ENCODE measurements around the gene CYB5D1.

The CYB5D1 gene

GRCh38 chr17:7835814-7836595, 21.8 kb upstream of the CYB5D1 start:
- DNase-seq (ENCODE audit: low spot score in 2 of 2) (peak in 1 of 2 donors; percentile 47), ATAC-seq (replicated peaks; ENCODE audit: extremely low read depth, poor library complexity, severe bottlenecking) (peak; percentile 7)
- Mint-ChIP-seq H3K27me3 (no peaks in the 10 kb centered on the region), H3K4me3 (peak overlapping the region; percentile 91), H3K4me1 (peaks cover 71% of the 10 kb centered on the region), H3K27ac (ENCODE audit: low read depth) (peak overlapping the region; percentile 98), H3K36me3 (ENCODE audit: insufficient read depth) (peaks cover 53% of the 10 kb centered on the region), H3K9me3 (no peaks in the 10 kb centered on the region)

- Mint-ChIP-seq H3K27me3 (no peaks in the 10 kb centered on the region), H3K4me3 (peak overlapping the region; percentile 91), H3K36me3 (ENCODE audit: insufficient read depth) (peaks cover 61% of the 10 kb centered on the region), H3K9me3 (no peaks in the 10 kb centered on the region), H3K4me1 (peaks cover 79% of the 10 kb centered on the region), H3K27ac (ENCODE audit: low read depth) (peak overlapping the region; percentile 98)
- DNase-seq (ENCODE audit: low spot score in 2 of 2) (no peak), ATAC-seq (replicated peaks; ENCODE audit: extremely low read depth, poor library complexity, severe bottlenecking) (no peak)
Measured at GRCh38 chr17:7836596-7837407, 21.0 kb upstream of the CYB5D1 start.

- peak overlapping the region; percentile 98 for H3K27ac Mint-ChIP-seq (ENCODE audit: low read depth)
- H3K4me3 Mint-ChIP-seq, result peak overlapping the region; percentile 91
- H3K9me3 Mint-ChIP-seq, result no peaks in the 10 kb centered on the region
- no peak for DNase-seq (ENCODE audit: low spot score in 2 of 2)
- ATAC-seq (replicated peaks; ENCODE audit: extremely low read depth, poor library complexity, severe bottlenecking), result no peak
- no peaks in the 10 kb centered on the region for H3K27me3 Mint-ChIP-seq
- peaks cover 86% of the 10 kb centered on the region for H3K4me1 Mint-ChIP-seq
- H3K36me3 Mint-ChIP-seq (ENCODE audit: insufficient read depth), result peaks cover 69% of the 10 kb centered on the region
Measured at GRCh38 chr17:7837408-7838088, 20.3 kb upstream of the CYB5D1 start.

GRCh38 chr17:7838090-7839075, 19.4 kb upstream of the CYB5D1 start:
- DNase-seq (ENCODE audit: low spot score in 2 of 2), result no peak
- no peak for ATAC-seq (replicated peaks; ENCODE audit: extremely low read depth, poor library complexity, severe bottlenecking)
- H3K9me3 Mint-ChIP-seq, result no peaks in the 10 kb centered on the region
- peaks cover 90% of the 10 kb centered on the region for H3K4me1 Mint-ChIP-seq
- peak overlapping the region; percentile 98 for H3K27ac Mint-ChIP-seq (ENCODE audit: low read depth)
- H3K27me3 Mint-ChIP-seq, result no peaks in the 10 kb centered on the region
- peak overlapping the region; percentile 91 for H3K4me3 Mint-ChIP-seq
- peaks cover 74% of the 10 kb centered on the region for H3K36me3 Mint-ChIP-seq (ENCODE audit: insufficient read depth)

- H3K9me3 Mint-ChIP-seq, result no peaks in the 10 kb centered on the region
- DNase-seq (ENCODE audit: low spot score in 2 of 2) (no peak), ATAC-seq (replicated peaks; ENCODE audit: extremely low read depth, poor library complexity, severe bottlenecking) (no peak)
- H3K27me3 Mint-ChIP-seq, result no peaks in the 10 kb centered on the region
- peak overlapping the region; percentile 100 for H3K27ac Mint-ChIP-seq (ENCODE audit: low read depth)
- peaks cover 90% of the 10 kb centered on the region for H3K4me1 Mint-ChIP-seq
- peaks cover 77% of the 10 kb centered on the region for H3K36me3 Mint-ChIP-seq (ENCODE audit: insufficient read depth)
- H3K4me3 Mint-ChIP-seq, result peak overlapping the region; percentile 47
Measured at GRCh38 chr17:7839190-7839875, 18.5 kb upstream of the CYB5D1 start.

- no peak for DNase-seq (ENCODE audit: low spot score in 2 of 2)
- Mint-ChIP-seq H3K27me3 (no peaks in the 10 kb centered on the region), H3K4me1 (peaks cover 88% of the 10 kb centered on the region), H3K9me3 (no peaks in the 10 kb centered on the region), H3K27ac (ENCODE audit: low read depth) (peak overlapping the region; percentile 100), H3K4me3 (peak overlapping the region; percentile 92), H3K36me3 (ENCODE audit: insufficient read depth) (peaks cover 76% of the 10 kb centered on the region)
- no peak for ATAC-seq (replicated peaks; ENCODE audit: extremely low read depth, poor library complexity, severe bottlenecking)
Measured at GRCh38 chr17:7839876-7840261, 17.9 kb upstream of the CYB5D1 start.

GRCh38 chr17:7840441-7840840, 17.4 kb upstream of the CYB5D1 start:
- H3K9me3 Mint-ChIP-seq, result no peaks in the 10 kb centered on the region
- peak overlapping the region; percentile 100 for H3K27ac Mint-ChIP-seq (ENCODE audit: low read depth)
- no peaks in the 10 kb centered on the region for H3K27me3 Mint-ChIP-seq
- ATAC-seq (replicated peaks; ENCODE audit: extremely low read depth, poor library complexity, severe bottlenecking) (no peak), DNase-seq (ENCODE audit: low spot score in 2 of 2) (no peak)
- peaks cover 83% of the 10 kb centered on the region for H3K4me1 Mint-ChIP-seq
- H3K4me3 Mint-ChIP-seq, result peak overlapping the region; percentile 92
- H3K36me3 Mint-ChIP-seq (ENCODE audit: insufficient read depth), result peaks cover 75% of the 10 kb centered on the region

- Mint-ChIP-seq H3K9me3 (no peaks in the 10 kb centered on the region), H3K27me3 (no peaks in the 10 kb centered on the region), H3K4me3 (peak overlapping the region; percentile 92), H3K27ac (ENCODE audit: low read depth) (peak overlapping the region; percentile 100), H3K36me3 (ENCODE audit: insufficient read depth) (peaks cover 74% of the 10 kb centered on the region), H3K4me1 (peaks cover 85% of the 10 kb centered on the region)
- DNase-seq (ENCODE audit: low spot score in 2 of 2) (no peak), ATAC-seq (replicated peaks; ENCODE audit: extremely low read depth, poor library complexity, severe bottlenecking) (no peak)
Measured at GRCh38 chr17:7840875-7841274, 16.9 kb upstream of the CYB5D1 start.

- ATAC-seq (replicated peaks; ENCODE audit: extremely low read depth, poor library complexity, severe bottlenecking), result peak; percentile 50
- no peaks in the 10 kb centered on the region for H3K27me3 Mint-ChIP-seq
- H3K27ac Mint-ChIP-seq (ENCODE audit: low read depth), result peak overlapping the region; percentile 100
- peaks cover 68% of the 10 kb centered on the region for H3K36me3 Mint-ChIP-seq (ENCODE audit: insufficient read depth)
- H3K9me3 Mint-ChIP-seq, result no peaks in the 10 kb centered on the region
- H3K4me3 Mint-ChIP-seq, result peak overlapping the region; percentile 92
- peak; percentile 79 to 94 for DNase-seq (ENCODE audit: low spot score in 2 of 2)
- H3K4me1 Mint-ChIP-seq, result peaks cover 79% of the 10 kb centered on the region
Measured at GRCh38 chr17:7841396-7841914, 16.3 kb upstream of the CYB5D1 start.

- Mint-ChIP-seq H3K27me3 (no peaks in the 10 kb centered on the region), H3K4me1 (peaks cover 75% of the 10 kb centered on the region), H3K9me3 (no peaks in the 10 kb centered on the region), H3K27ac (ENCODE audit: low read depth) (peak overlapping the region; percentile 100), H3K4me3 (peak overlapping the region; percentile 92), H3K36me3 (ENCODE audit: insufficient read depth) (peaks cover 68% of the 10 kb centered on the region)
- ATAC-seq (replicated peaks; ENCODE audit: extremely low read depth, poor library complexity, severe bottlenecking) (peak; percentile 24), DNase-seq (ENCODE audit: low spot score in 2 of 2) (peak; percentile 78 to 80)
Measured at GRCh38 chr17:7841915-7842379, 15.9 kb upstream of the CYB5D1 start.

Measured in central memory CD8-positive, alpha-beta T cell (primary cell).